Keratinocyte (primary cell): ENCODE results near the gene GOLPH3L. TPM values are rescaled to one million over a fixed set of nuclear protein-coding genes. Genes with fewer than 3 reads are reported as not detected.
A peak's percentile ranks its signal among the peaks of the same experiment; 100 is the strongest.

Experiments used
- DNase-seq: peaks from one replicate; pipeline ENCODE4 v3.0.0-alpha.2; 2011; ENCODE audit warnings: low read depth, missing footprints, low spot score
- FAIRE-seq: peaks from 2 replicates; lab custom pipeline; 2011; peaks lifted over from hg19 to GRCh38; lab: Jason Lieb, UNC
- H2AFZ ChIP-seq: 2 replicates; pipeline ENCODE4 v1.6.0; 2012; ENCODE audit warnings: low read length, control low read depth, inconsistent platforms; ENCODE audit not compliant: control insufficient read depth
- H3K27ac ChIP-seq: 2 replicates; pipeline ENCODE4 v1.5.1; 2011; ENCODE audit warnings: low read length; ENCODE audit not compliant: control insufficient read depth, insufficient read depth
- H3K27me3 ChIP-seq: 3 replicates; pipeline ENCODE4 v1.6.0; 2011; ENCODE audit warnings: low read length; ENCODE audit not compliant: control insufficient read depth, insufficient read depth; ENCODE audit errors: extremely low read depth
- H3K36me3 ChIP-seq, 2 experiments: 2 replicates in 1 of 2; 3 replicates in 1 of 2; pipeline ENCODE4 v1.5.1; 2011; ENCODE audit warnings: low read length in 2 of 2, mild to moderate bottlenecking in 1 of 2; ENCODE audit not compliant: control insufficient read depth in 2 of 2, insufficient read depth in 2 of 2; ENCODE audit errors: extremely low read depth in 1 of 2
- H3K4me1 ChIP-seq: 3 replicates; pipeline ENCODE4 v1.5.1; 2011; ENCODE audit warnings: low read length; ENCODE audit not compliant: control insufficient read depth, insufficient read depth; ENCODE audit errors: extremely low read depth
- H3K4me2 ChIP-seq: 3 replicates; pipeline ENCODE4 v1.6.0; 2011; ENCODE audit warnings: low read depth, low read length; ENCODE audit not compliant: control insufficient read depth, insufficient read depth; ENCODE audit errors: extremely low read depth
- H3K4me3 ChIP-seq, 3 experiments: fragments of 200-600 bp in 1 of 3; sonication (generic) in 1 of 3; 2 replicates in 2 of 3; 3 replicates in 1 of 3; pipeline ENCODE4 v1.5.1; 2011 to 2016; ENCODE audit warnings: low read length in 3 of 3, mild to moderate bottlenecking in 3 of 3, control low read depth in 2 of 3, inconsistent platforms in 1 of 3, low read depth in 1 of 3, mixed read lengths in 1 of 3, mixed run types in 1 of 3, moderate library complexity in 1 of 3; ENCODE audit not compliant: control insufficient read depth in 2 of 3, insufficient read depth in 2 of 3; ENCODE audit errors: extremely low read depth in 1 of 3
- H3K79me2 ChIP-seq: 2 replicates; pipeline ENCODE4 v1.6.0; 2012; ENCODE audit warnings: low read length; ENCODE audit not compliant: control insufficient read depth, insufficient read depth
- H3K9ac ChIP-seq: 3 replicates; pipeline ENCODE4 v1.6.0; 2011; ENCODE audit warnings: low read length; ENCODE audit not compliant: control insufficient read depth, insufficient read depth; ENCODE audit errors: extremely low read depth
- H3K9me1 ChIP-seq: 3 replicates; pipeline ENCODE4 v1.6.0; 2011; ENCODE audit warnings: low read length; ENCODE audit not compliant: control insufficient read depth, insufficient read depth; ENCODE audit errors: extremely low read depth
- H3K9me3 ChIP-seq: 2 replicates; pipeline ENCODE4 v1.5.1; 2012; ENCODE audit warnings: low read depth, low read length; ENCODE audit not compliant: control insufficient read depth
- H4K20me1 ChIP-seq: 3 replicates; pipeline ENCODE4 v1.6.0; 2011; ENCODE audit warnings: low read length; ENCODE audit not compliant: control insufficient read depth, insufficient read depth; ENCODE audit errors: extremely low read depth
- EZH2 ChIP-seq: IDR thresholded peaks from one replicate; pipeline ENCODE4 v1.6.1; 2012; ENCODE audit warnings: inconsistent platforms, mild to moderate bottlenecking, low read length, moderate library complexity
- dilution Hi-C: fragments of 300-500 bp; cut with MboI; formaldehyde crosslinking; loops from one replicate; pipeline ENCODE4 v1.7.0; 2020; ENCODE audit warnings: low sequenced_read_pairs; ENCODE audit not compliant: extremely low pct_ligation_motif_present
- polyA plus RNA-seq, 5 experiments: library from polyadenylated mRNA; depleted of rRNA in 3 of 5; stranded (reverse) in 3 of 5; stranded (forward) in 1 of 5; unstranded in 1 of 5; fragments of >200 nt; gene quantifications; 1 replicate in 1 of 5; 2 replicates in 3 of 5; 3 replicates in 1 of 5; pipeline versions ENCODE4 v1.2.1 to v1.2.3, GENCODE V29; 2011 to 2012; ENCODE audit warnings: missing spikeins in 2 of 5, low read depth in 1 of 5, low replicate concordance in 1 of 5
- TF ChIP-seq, protein P1 (sequence below), 3 experiments: IDR thresholded peaks in 1 of 3; conservative IDR thresholded peaks in 1 of 3; optimal IDR thresholded peaks in 1 of 3; 2 replicates in 2 of 3; 3 replicates in 1 of 3; pipeline versions ENCODE3 to v1.5.1; 2011; ENCODE audit warnings: low read length in 3 of 3, mild to moderate bottlenecking in 3 of 3, moderate library complexity in 2 of 3, control low read depth in 1 of 3, inconsistent platforms in 1 of 3; ENCODE audit not compliant: insufficient read depth in 2 of 3; ENCODE audit errors: extremely low read depth in 1 of 3

Gene GOLPH3L
- polyA plus RNA-seq, 1 donor (not counting 4 experiments of a cell fraction or from before 2014, with no cell fraction given): 22.2 TPM

DNA sequence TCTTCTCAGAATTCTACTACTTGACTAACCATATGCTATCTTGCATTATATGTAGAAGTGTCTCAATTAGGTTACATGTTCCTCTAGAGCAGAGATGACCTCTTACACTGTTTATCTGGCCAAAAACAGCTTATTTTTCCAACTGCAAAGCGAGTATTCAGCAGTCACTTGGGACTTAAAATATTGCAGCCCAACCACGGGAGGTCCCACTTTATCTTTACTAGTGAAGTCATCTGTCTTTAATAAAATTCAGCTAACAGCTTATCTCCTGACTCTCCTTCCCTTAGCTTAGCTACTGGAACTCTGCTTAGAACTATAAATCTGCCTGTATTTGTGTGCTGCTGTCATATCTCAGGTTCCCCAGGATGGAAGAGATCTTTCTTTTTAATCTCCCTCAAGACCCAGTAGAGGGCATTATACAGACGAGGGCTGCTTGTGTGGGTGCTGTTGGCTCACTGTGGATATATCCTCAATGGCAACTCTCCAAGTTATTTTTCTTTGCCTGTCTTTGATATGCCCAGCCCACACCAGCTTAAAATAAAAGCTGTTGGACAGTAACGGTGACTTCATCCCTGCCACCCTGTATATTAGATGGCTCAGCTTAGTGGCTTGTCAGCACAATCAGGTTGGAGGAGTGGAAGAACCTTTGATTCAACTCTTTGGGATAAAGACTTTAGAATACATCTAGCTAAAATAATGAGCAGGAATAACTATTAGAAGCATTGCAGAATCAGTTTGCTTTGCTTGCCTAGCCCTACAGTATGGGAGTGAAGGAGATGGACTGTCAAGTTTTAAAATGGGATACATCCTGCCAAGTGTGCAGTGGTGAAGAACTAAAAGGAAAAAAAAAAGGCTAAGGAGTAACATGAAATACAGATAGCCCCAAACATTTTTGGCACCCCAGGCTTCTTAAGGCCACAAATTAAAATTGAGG lies 77.1 kb downstream of the GOLPH3L start:
- dilution Hi-C loops: no loop called here
- Histone ChIP-seq H3K4me3 (no peak overlapping the region), H2AFZ (no peak overlapping the region), H3K4me2 (peak overlapping the region; percentile 12), H4K20me1 (no peaks in the 10 kb centered on the region), H3K9me1 (no peaks in the 10 kb centered on the region), H3K27ac (peak overlapping the region; percentile 33), H3K9ac (peak overlapping the region; percentile 13), H3K27me3 (no peaks in the 10 kb centered on the region), H3K36me3 (peaks cover 15 to 48% of the 10 kb centered on the region in 2 experiments), H3K4me1 (peaks cover 48% of the 10 kb centered on the region), H3K9me3 (no peaks in the 10 kb centered on the region), H3K79me2 (peaks cover 15% of the 10 kb centered on the region)
- FAIRE-seq (no peak), DNase-seq (no peak)
- TF ChIP-seq EZH2: no peak
- TF ChIP-seq, protein P1, sequence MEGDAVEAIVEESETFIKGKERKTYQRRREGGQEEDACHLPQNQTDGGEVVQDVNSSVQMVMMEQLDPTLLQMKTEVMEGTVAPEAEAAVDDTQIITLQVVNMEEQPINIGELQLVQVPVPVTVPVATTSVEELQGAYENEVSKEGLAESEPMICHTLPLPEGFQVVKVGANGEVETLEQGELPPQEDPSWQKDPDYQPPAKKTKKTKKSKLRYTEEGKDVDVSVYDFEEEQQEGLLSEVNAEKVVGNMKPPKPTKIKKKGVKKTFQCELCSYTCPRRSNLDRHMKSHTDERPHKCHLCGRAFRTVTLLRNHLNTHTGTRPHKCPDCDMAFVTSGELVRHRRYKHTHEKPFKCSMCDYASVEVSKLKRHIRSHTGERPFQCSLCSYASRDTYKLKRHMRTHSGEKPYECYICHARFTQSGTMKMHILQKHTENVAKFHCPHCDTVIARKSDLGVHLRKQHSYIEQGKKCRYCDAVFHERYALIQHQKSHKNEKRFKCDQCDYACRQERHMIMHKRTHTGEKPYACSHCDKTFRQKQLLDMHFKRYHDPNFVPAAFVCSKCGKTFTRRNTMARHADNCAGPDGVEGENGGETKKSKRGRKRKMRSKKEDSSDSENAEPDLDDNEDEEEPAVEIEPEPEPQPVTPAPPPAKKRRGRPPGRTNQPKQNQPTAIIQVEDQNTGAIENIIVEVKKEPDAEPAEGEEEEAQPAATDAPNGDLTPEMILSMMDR (optimal IDR thresholded peaks at IDR 0.05 in 1 of 3, IDR thresholded peaks at IDR 0.05 in 1 of 3, conservative IDR thresholded peaks at IDR 0.05 in 1 of 3; ENCODE audit: extremely low read depth in 1 of 3, insufficient read depth in 2 of 3, low read length in 3 of 3): peak; percentile 37 to 57 (median 55)

DNA sequence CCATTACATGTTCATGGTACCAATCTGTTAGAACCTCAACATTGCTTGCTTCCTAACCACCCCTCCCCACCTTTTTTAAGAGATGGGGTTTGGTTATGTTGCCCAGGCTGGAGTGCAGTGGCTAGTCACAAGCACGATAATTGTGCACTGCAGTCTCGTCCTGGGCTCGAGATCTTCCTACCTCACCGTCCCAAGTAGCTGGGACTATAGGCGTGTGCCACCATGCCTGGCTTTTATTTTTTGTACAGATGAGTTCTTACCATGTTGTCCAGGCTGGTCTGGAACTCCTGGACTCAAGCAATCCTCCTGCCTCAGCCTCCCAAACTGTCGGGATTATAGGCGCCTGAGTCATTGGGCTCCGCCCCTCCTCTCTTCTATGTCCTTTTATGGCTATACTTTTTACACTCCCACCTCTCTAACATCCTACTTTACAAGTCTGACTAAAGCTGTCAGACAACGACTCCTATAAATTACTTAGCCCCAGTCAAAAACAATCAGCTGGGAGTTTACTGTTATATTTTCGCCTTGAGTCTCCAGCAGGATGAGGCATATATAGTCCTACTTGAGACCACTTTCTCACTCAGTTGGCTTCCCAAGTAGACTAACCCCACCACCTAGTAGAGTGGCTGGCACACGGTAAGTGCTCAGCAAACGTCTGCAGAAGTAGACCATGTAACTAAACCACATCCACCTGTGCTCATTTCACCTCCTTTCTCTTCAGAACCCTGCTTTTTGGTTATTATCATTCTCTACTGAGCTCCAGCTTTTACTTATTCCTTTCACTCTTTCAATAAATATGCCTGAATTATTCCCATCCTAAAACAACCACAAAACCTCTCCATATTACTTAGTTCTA lies 81.4 kb downstream of the GOLPH3L start:
- Histone ChIP-seq H3K4me3 (no peak overlapping the region), H3K79me2 (peaks cover 2% of the 10 kb centered on the region), H3K9ac (no peak overlapping the region), H3K4me2 (no peak overlapping the region), H3K4me1 (peaks cover 45% of the 10 kb centered on the region), H3K36me3 (peaks cover 8 to 28% of the 10 kb centered on the region in 2 experiments), H2AFZ (no peak overlapping the region), H3K27me3 (no peaks in the 10 kb centered on the region), H3K9me3 (no peaks in the 10 kb centered on the region), H3K9me1 (no peaks in the 10 kb centered on the region), H3K27ac (peak overlapping the region; percentile 26), H4K20me1 (no peaks in the 10 kb centered on the region)
- dilution Hi-C loops: no loop called here
- no peak for FAIRE-seq
- TF ChIP-seq, protein P1 (optimal IDR thresholded peaks at IDR 0.05 in 1 of 3, IDR thresholded peaks at IDR 0.05 in 1 of 3, conservative IDR thresholded peaks at IDR 0.05 in 1 of 3; ENCODE audit: extremely low read depth in 1 of 3, insufficient read depth in 2 of 3, low read length in 3 of 3): no peak
- TF ChIP-seq EZH2: no peak
- DNase-seq: no peak
